H1 (cell line): ENCODE data around the gene MAP3K10. TPM values are rescaled to one million over a fixed set of nuclear protein-coding genes. Genes with fewer than 3 reads are reported as not detected.

Experiments
- CTCF ChIA-PET: fragments of 300-600 bp; sonication (Branson Sonifier 250); formaldehyde crosslinking; loops from one replicate; lab custom pipeline; 2021; ENCODE audit not compliant: partially characterized antibody; lab: Charles Lee
- POLR2A ChIA-PET: fragments of 300-600 bp; sonication (Branson Sonifier 250); formaldehyde crosslinking; loops from one replicate; lab custom pipeline; 2021; ENCODE audit warnings: inconsistent platforms; ENCODE audit not compliant: partially characterized antibody; lab: Charles Lee
- DNase-seq, 2 experiments: peaks; one replicate each; pipeline versions ENCODE4 v3.0.0 to v3.0.0-alpha.2; 2010 to 2022; ENCODE audit warnings: low spot score in 2 of 2, low read depth in 1 of 2, mixed read lengths in 1 of 2
- FAIRE-seq: peaks from 2 replicates; lab custom pipeline; 2011; peaks lifted over from hg19 to GRCh38; lab: Jason Lieb, UNC
- H2AFZ ChIP-seq: 2 replicates; pipeline ENCODE4 v1.8.1; 2012; ENCODE audit warnings: low read length, inconsistent platforms
- H2AK5ac ChIP-seq: 2 replicates; pipeline ENCODE4 v1.6.1; 2013; ENCODE audit warnings: low read depth, low read length
- H2BK120ac ChIP-seq: replicated peaks from 2 replicates; pipeline ENCODE3; 2013; ENCODE audit warnings: low read depth, low read length, inconsistent platforms
- H2BK12ac ChIP-seq: 2 replicates; pipeline ENCODE4 v1.6.1; 2013; ENCODE audit warnings: low read depth, low read length
- H2BK15ac ChIP-seq: 2 replicates; pipeline ENCODE4 v1.6.1; 2013; ENCODE audit warnings: low read length
- H2BK20ac ChIP-seq: 2 replicates; pipeline ENCODE4 v1.6.1; 2013; ENCODE audit warnings: low read length
- H2BK5ac ChIP-seq: 2 replicates; pipeline ENCODE4 v1.6.1; 2013; ENCODE audit warnings: low read depth, low read length
- H3K14ac ChIP-seq: 2 replicates; pipeline ENCODE4 v1.6.1; 2013; ENCODE audit warnings: inconsistent platforms; ENCODE audit not compliant: insufficient read length
- H3K18ac ChIP-seq: 2 replicates; pipeline ENCODE4 v1.6.1; 2013; ENCODE audit warnings: low read length; ENCODE audit errors: extremely low read depth
- H3K23ac ChIP-seq: 2 replicates; pipeline ENCODE4 v1.6.1; 2013; ENCODE audit warnings: inconsistent platforms; ENCODE audit not compliant: insufficient read length
- H3K23me2 ChIP-seq: 2 replicates; pipeline ENCODE4 v1.6.1; 2013; ENCODE audit warnings: low read depth, low read length
- H3K27ac ChIP-seq: 2 replicates; pipeline ENCODE4 v1.6.1; 2011; ENCODE audit warnings: low read depth, low read length, inconsistent platforms
- H3K27me3 ChIP-seq, 4 experiments: replicated peaks in 1 of 4; 1 replicate in 1 of 4; 2 replicates in 3 of 4; pipeline versions ENCODE4 v1.6.1 to v1.8.1; 2011 to 2013; ENCODE audit warnings: low read length in 3 of 4, mild to moderate bottlenecking in 3 of 4, inconsistent platforms in 2 of 4, mixed read lengths in 2 of 4, moderate library complexity in 1 of 4; ENCODE audit not compliant: control insufficient read depth in 3 of 4, insufficient read depth in 3 of 4; ENCODE audit errors: extremely low read depth in 1 of 4
- H3K36me3 ChIP-seq, 4 experiments: 2 replicates each; pipeline versions ENCODE4 v1.6.1 to v1.8.1; 2011 to 2013; ENCODE audit warnings: mild to moderate bottlenecking in 4 of 4, low read length in 3 of 4, moderate library complexity in 2 of 4, control low read depth in 1 of 4, inconsistent platforms in 1 of 4; ENCODE audit not compliant: insufficient read depth in 4 of 4, control insufficient read depth in 2 of 4
- H3K4ac ChIP-seq: replicated peaks from 2 replicates; pipeline ENCODE3; 2013; ENCODE audit warnings: low read length, low read depth, mixed read lengths, inconsistent platforms; ENCODE audit not compliant: insufficient read length
- H3K4me1 ChIP-seq, 4 experiments: replicated peaks in 1 of 4; 1 replicate in 1 of 4; 2 replicates in 3 of 4; pipeline versions ENCODE4 v1.6.1 to v1.8.1; 2011 to 2013; ENCODE audit warnings: low read length in 3 of 4, inconsistent platforms in 2 of 4, mixed read lengths in 1 of 4; ENCODE audit not compliant: insufficient read depth in 4 of 4, control insufficient read depth in 3 of 4
- H3K4me2 ChIP-seq, 2 experiments: 2 replicates each; pipeline versions ENCODE4 v1.6.1 to v1.8.1; 2011 to 2013; ENCODE audit warnings: low read depth in 2 of 2, low read length in 2 of 2, control low read depth in 1 of 2, inconsistent platforms in 1 of 2, mild to moderate bottlenecking in 1 of 2; ENCODE audit not compliant: insufficient read depth in 1 of 2
- H3K4me3 ChIP-seq, 4 experiments: fragments of 200-600, 300-600 bp in 1 of 4; sonication (generic), shearing (Covaris generic), sonication (Bioruptor Twin) in 1 of 4; 2 replicates each; pipeline versions ENCODE4 v1.5.1 to v1.8.1; 2011 to 2016; ENCODE audit warnings: low read length in 4 of 4, low read depth in 3 of 4, control low read depth in 2 of 4, inconsistent platforms in 2 of 4, mild to moderate bottlenecking in 2 of 4, mixed read lengths in 1 of 4, moderate library complexity in 1 of 4; ENCODE audit not compliant: insufficient read depth in 2 of 4; ENCODE audit errors: extremely low read depth in 1 of 4
- H3K56ac ChIP-seq: replicated peaks from 2 replicates; pipeline ENCODE3; 2013; ENCODE audit warnings: low read depth, mild to moderate bottlenecking, mixed read lengths, low read length, inconsistent platforms; ENCODE audit not compliant: insufficient read length
- H3K79me1 ChIP-seq: 2 replicates; pipeline ENCODE4 v1.6.1; 2013; ENCODE audit warnings: low read depth, low read length, control low read depth
- H3K79me2 ChIP-seq, 2 experiments: 2 replicates each; pipeline versions ENCODE4 v1.6.1 to v1.8.1; 2012 to 2013; ENCODE audit warnings: low read length in 2 of 2, mild to moderate bottlenecking in 2 of 2, inconsistent platforms in 1 of 2; ENCODE audit not compliant: insufficient read depth in 2 of 2, control insufficient read depth in 1 of 2
- H3K9ac ChIP-seq, 4 experiments: replicated peaks in 1 of 4; 1 replicate in 1 of 4; 2 replicates in 3 of 4; pipeline versions ENCODE4 v1.6.1 to v1.8.1; 2011 to 2013; ENCODE audit warnings: low read depth in 3 of 4, low read length in 3 of 4, control low read depth in 2 of 4, mild to moderate bottlenecking in 2 of 4, moderate library complexity in 2 of 4, inconsistent platforms in 1 of 4; ENCODE audit errors: extremely low read depth in 1 of 4
- H3K9me3 ChIP-seq, 2 experiments: 2 replicates each; pipeline versions ENCODE4 v1.6.1 to v1.8.1; 2012 to 2013; ENCODE audit warnings: mild to moderate bottlenecking in 2 of 2, moderate library complexity in 2 of 2, control low read depth in 1 of 2, inconsistent platforms in 1 of 2, low read depth in 1 of 2, low read length in 1 of 2, mixed read lengths in 1 of 2; ENCODE audit not compliant: insufficient read depth in 2 of 2
- H4K20me1 ChIP-seq, 2 experiments: replicated peaks in 1 of 2; 2 replicates each; pipeline versions ENCODE3 to v1.8.1; 2011 to 2013; ENCODE audit warnings: inconsistent platforms in 2 of 2, low read length in 2 of 2, mild to moderate bottlenecking in 1 of 2; ENCODE audit not compliant: insufficient read depth in 2 of 2, control insufficient read depth in 1 of 2
- H4K5ac ChIP-seq: 2 replicates; pipeline ENCODE4 v1.6.1; 2013; ENCODE audit warnings: low read length, low read depth, mixed read lengths, inconsistent platforms; ENCODE audit not compliant: insufficient read length
- H4K8ac ChIP-seq: 2 replicates; pipeline ENCODE4 v1.8.0; 2013; ENCODE audit warnings: mild to moderate bottlenecking, moderate library complexity, low read length, inconsistent platforms; ENCODE audit not compliant: insufficient read depth; ENCODE audit errors: extremely low read depth
- H4K91ac ChIP-seq: replicated peaks from 2 replicates; pipeline ENCODE3; 2013; ENCODE audit warnings: low read length, mixed read lengths, inconsistent platforms; ENCODE audit not compliant: insufficient read length
- JUN ChIP-seq: IDR thresholded peaks from 2 replicates; pipeline ENCODE4 v1.6.1; 2011; ENCODE audit warnings: low read depth, mild to moderate bottlenecking, improper control_type of control experiment, low read length
- KDM5A ChIP-seq: fragments of 200-600 bp; IDR thresholded peaks from 2 replicates; pipeline ENCODE4 v1.7.1; 2012; ENCODE audit warnings: mild to moderate bottlenecking, low read length, inconsistent platforms, mixed read lengths
- SP2 ChIP-seq: IDR thresholded peaks from 2 replicates; pipeline ENCODE4 v1.6.1; 2012; ENCODE audit warnings: mild to moderate bottlenecking, low read length, inconsistent platforms
- WGBS, 2 experiments: shearing (Covaris generic) in 1 of 2; methylation state at CpG; one replicate each; pipeline versions ENCODE4 v1.1.6 to v1.1.7; 2013 to 2015; ENCODE audit warnings: low lambda C conversion rate in 2 of 2, mixed read lengths in 2 of 2, inconsistent platforms in 1 of 2, low coverage in 1 of 2, missing lambda C conversion rate in 1 of 2; ENCODE audit not compliant: insufficient replicate concordance in 2 of 2, insufficient coverage in 1 of 2, insufficient read length in 1 of 2; ENCODE audit errors: extremely low coverage in 1 of 2, missing lambda C conversion rate in 1 of 2; 5-methylcytosine and 5-hydroxymethylcytosine counted together
- polyA plus RNA-seq, 7 experiments: library from polyadenylated mRNA; depleted of rRNA in 3 of 7; stranded (reverse) in 5 of 7; unstranded in 2 of 7; fragments of >200 nt in 5 of 7; fragments of 200-250 nt in 2 of 7; gene quantifications; 1 replicate in 5 of 7; 2 replicates in 1 of 7; 4 replicates in 1 of 7; pipeline versions ENCODE4 v1.2.1 to v1.2.3, GENCODE V29; 2011 to 2013; ENCODE audit warnings: missing spikeins in 2 of 7, mixed read lengths in 2 of 7
- total RNA-seq: library from RNA; stranded (reverse); fragmentation: NEBNext Ultra II Directional; extraction: Animal tissue kit (Norgen Biotek cat#: 25700); gene quantifications from 2 replicates; pipeline ENCODE4 v1.2.1, GENCODE V29; 2021

The MAP3K10 gene
- total and polyA plus RNA-seq, 2 of the 8 experiments (the other 6 are each of a cell fraction or from before 2014, with no cell fraction given): 4.9 to 15.9 TPM

- Histone ChIP-seq H4K5ac (no peak overlapping the region), H3K14ac (no peak overlapping the region), H3K18ac (no peak overlapping the region), H2BK5ac (no peak overlapping the region), H2BK12ac (no peak overlapping the region), H3K4ac (no peak overlapping the region), H3K4me2 (no peak overlapping the region), H3K9ac (no peak overlapping the region), H3K79me2 (no peaks in the 10 kb centered on the region), H2BK15ac (no peak overlapping the region), H2AFZ (no peak overlapping the region), H4K8ac (no peak overlapping the region), H3K56ac (no peak overlapping the region), H3K79me1 (no peaks in the 10 kb centered on the region; the same call in 1 of the 2 replicates), H3K4me1 (peaks cover 0 to 4% (median 0%) of the 10 kb centered on the region in 4 experiments; a peak in 2 of 7 replicates), H4K91ac (no peak overlapping the region), H3K9me3 (no peaks in the 10 kb centered on the region), H2AK5ac (no peak overlapping the region), H3K23me2 (no peaks in the 10 kb centered on the region), H3K4me3 (no peak overlapping the region), H3K36me3 (peaks cover 4 to 32% (median 13%) of the 10 kb centered on the region in 4 experiments; a peak in 6 of 8 replicates), H2BK20ac (no peak overlapping the region), H3K23ac (no peak overlapping the region), H3K27me3 (no peaks in the 10 kb centered on the region), H2BK120ac (no peak overlapping the region), H3K27ac (no peak overlapping the region), H4K20me1 (peaks cover 0 to 11% of the 10 kb centered on the region in 2 experiments)
- CTCF ChIA-PET: interaction anchor here (0.5 to 3.5 kb wide), 2 partner anchors 33 to 82 kb away, joined by 3 to 13 read pairs; no protein-coding TSS in a partner anchor
- DNase-seq: no peak
- FAIRE-seq: no peak
- no peak for TF ChIP-seq SP2
- no peak for TF ChIP-seq JUN
- no peak for TF ChIP-seq KDM5A
- POLR2A ChIA-PET: no interaction called here
- 95% methylated on average over 10 of the region's 14 CpGs; no CpG with 5 or more reads in 1 of the 2 experiments for WGBS, 2 experiments
Observed at GRCh38 chr19:40237791-40238190, 46.6 kb downstream of the MAP3K10 start.
